GM20000 (cell line): ENCODE measurements around the gene ZFP64.

Source experiments
- DNase-seq: peaks from one replicate; pipeline ENCODE4 v3.0.0; 2012; ENCODE audit warnings: low spot score
- TF ChIP-seq, protein P1 (sequence below): IDR thresholded peaks from 2 replicates; pipeline ENCODE4 v1.5.1; 2012; ENCODE audit warnings: mild to moderate bottlenecking, control low read depth; ENCODE audit errors: extremely low read depth, missing control alignments

ZFP64 gene

DNA sequence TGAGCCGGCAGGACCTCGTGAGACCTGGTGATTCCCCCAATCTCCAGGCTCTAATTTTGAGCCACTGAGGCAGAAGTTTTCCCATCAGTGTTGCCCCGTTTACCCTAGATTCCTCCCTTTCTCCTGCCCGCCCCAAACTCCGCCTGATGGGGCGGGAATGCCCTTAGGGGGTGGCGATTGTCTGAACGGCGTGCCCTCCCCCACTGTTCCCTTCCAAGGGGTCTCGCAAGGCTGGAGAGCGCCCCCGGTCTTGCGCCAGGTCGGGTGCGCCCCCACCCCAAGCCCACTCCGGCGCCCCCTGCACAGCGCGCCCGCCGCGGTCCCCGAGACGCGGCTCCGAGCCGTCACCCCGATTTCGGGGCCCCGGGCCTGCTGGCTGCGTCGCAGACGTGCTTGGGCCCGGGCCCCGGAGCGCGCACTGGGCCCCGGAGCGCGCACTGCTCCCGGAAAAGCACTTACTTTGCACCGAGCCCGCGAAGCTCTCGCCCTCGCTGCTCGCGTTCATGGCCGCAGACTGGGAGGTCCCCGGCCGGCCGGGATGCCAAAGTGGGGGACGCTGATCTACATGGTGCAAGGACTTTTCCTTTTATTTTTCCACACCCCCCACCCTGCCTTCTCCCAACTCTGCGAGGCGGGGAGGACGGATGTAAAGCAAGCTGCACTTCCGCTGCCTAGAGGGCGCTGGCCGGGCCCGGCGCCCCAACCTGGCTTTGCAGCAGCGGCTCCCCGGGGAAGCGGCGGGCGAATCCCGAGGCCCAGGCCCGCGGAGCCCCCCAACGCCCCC is at the start of gene ZFP64:
TSS of gene ZFP64 (minus strand) at position 648 of the 784 bp plus-strand sequence. CDS start at position 505, 143 bp downstream.
- TF ChIP-seq, protein P1, sequence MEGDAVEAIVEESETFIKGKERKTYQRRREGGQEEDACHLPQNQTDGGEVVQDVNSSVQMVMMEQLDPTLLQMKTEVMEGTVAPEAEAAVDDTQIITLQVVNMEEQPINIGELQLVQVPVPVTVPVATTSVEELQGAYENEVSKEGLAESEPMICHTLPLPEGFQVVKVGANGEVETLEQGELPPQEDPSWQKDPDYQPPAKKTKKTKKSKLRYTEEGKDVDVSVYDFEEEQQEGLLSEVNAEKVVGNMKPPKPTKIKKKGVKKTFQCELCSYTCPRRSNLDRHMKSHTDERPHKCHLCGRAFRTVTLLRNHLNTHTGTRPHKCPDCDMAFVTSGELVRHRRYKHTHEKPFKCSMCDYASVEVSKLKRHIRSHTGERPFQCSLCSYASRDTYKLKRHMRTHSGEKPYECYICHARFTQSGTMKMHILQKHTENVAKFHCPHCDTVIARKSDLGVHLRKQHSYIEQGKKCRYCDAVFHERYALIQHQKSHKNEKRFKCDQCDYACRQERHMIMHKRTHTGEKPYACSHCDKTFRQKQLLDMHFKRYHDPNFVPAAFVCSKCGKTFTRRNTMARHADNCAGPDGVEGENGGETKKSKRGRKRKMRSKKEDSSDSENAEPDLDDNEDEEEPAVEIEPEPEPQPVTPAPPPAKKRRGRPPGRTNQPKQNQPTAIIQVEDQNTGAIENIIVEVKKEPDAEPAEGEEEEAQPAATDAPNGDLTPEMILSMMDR = peak; percentile 76
- peak; percentile 92 for DNase-seq

DNA sequence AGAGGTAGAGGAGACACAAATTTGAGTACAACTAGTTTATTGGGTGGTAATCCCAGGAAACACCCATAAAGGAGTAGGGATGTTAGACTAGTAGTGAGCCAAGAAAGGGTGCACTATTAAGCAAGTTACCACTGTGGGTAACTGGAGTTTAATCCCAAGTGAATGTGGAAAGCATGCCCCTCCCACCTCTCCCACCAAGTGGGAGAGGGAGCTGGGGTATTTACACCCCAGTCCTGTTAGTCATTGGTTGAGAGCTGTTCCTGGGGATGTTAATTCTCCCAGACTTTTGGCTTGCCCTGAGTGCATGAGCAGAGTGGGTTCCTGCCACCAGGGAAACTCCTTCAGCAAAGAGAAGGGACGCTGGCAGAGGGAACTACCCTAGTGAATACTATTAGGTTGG is 49.2 kb upstream of the ZFP64 start:
- DNase-seq = no peak
- TF ChIP-seq, protein P1 = no peak

DNA sequence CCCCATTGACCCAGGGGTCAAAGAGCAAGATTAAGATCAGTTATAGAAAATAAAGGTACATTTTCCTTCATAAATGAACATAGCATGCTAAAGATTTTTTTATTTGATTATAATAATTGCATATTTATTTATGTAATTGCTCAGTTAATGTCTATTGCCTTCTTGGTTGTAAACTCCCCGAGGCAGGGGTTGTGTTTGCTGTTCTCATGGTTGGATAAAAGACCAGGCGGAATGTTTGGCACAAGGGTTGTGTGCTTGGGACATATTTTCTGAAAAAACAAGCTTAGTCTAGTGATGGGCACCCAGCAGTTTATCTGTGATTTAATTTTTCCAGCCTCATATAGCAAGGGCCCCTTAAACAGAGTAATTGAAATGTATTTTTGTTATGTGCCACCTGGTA is 47.5 kb upstream of the ZFP64 start:
- no peak for DNase-seq
- TF ChIP-seq, protein P1 = no peak

DNA sequence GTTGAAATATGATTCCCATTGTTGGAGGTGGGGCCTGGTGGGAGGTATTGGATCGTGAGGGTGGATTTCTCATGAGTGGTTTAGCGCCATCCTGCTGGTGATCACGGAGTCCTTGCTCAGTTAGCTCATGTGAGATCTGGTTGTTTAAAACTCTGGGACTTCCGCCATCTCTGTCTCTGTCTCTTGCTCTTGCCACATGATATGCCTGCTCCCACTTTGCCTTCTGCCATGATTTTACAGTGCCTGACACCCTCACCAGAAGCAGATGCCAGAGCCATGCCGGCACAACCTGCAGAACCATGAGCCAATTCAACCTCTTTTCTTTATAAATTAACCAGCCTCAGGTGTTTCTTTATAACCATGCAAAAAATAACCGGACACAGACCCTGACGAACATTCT is 44.7 kb upstream of the ZFP64 start:
- TF ChIP-seq, protein P1 = no peak
- DNase-seq = no peak

DNA sequence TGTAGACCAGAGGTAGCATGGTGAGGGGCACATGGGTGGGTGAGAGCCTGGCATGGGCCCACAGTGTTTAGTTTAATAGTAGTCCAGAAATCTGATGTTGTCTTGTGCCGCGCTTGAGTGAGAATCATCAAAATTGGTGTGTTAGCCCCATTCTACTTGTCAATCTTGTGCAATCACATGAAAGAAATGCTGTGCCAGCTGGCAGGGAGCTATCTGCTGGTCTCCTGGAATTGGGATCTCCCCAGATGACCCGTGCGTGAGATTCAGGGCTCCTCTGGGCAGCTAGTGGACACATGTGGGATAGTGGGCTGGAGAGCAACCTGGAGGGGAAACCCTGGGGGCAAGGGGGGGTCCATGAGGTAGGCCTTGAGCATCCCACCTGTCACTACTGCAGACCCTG is 43.5 kb upstream of the ZFP64 start:
- DNase-seq = no peak
- TF ChIP-seq, protein P1 = no peak

DNA sequence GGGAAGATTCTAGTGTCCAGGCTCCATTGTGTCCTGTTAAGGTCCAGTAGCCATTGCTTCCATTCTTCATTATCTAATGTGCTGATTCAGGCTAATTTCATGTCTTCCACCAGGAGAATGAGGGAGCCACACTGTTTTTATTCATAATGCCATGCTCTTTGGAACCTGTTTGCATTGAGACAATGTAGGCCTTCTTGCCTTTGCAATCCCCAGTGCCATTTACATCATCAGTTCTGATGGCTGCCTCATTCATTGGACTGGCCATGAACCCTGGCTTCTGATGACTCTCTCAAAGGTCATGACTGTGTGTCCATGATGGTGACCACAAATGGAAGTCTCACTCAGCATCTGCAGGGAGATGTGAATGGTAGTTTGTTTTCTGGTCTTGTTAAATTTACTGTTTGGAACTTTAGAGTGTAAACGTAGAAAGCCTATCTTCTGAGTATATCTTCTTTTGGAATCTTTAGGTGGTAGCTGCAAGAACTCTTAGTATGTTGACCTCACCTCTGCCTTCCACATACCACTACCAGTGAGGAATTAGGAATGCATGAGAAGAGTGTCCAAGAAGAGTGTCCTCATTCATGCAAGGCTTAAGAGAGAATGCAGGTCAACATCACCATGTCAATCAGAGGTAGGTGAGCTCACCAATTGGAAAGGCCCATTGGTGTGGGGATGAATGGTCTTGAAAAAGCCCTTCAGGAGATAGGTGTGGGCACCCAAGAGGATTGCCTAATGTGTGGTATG is 42.9 kb upstream of the ZFP64 start:
- TF ChIP-seq, protein P1 = no peak
- no peak for DNase-seq

DNA sequence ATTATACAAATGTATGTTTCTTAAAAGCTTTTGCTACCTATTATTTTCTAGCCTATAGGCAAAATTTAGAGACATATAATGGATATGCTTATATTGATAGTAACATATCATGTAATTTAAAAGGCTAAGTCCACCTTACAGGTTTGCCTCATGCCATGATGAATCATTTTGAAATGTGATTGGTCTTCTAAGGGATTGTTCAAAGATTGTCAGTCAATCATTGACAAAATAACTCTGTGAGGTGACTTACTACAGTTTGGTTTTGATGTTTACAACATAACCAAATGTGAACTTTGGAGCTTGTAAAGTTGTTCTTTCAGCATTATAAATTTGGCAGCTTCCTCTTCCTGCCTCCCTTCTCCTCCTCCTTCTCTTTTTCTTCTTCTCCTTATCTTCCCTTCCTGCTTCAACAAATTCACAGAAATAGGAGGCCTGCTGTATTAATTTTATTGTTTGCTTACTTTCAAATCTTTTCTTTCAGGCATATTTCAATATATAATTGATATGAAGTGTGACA is 39.7 kb upstream of the ZFP64 start:
- no peak for DNase-seq
- TF ChIP-seq, protein P1 = no peak
